HG03108 (cell line): ENCODE results near the gene RIN2.
"Not testable (repeated sequence)": the region's sequence is repeated elsewhere in the genome, so short reads cannot be mapped to it uniquely, and the experiment has no call there.

Source experiments
- ATAC-seq: cut with Tn5 transposase; IDR thresholded peaks from one replicate; pipeline ENCODE4 v1.9.1; 2021; ENCODE audit warnings: moderate library complexity; ENCODE audit not compliant: unreplicated experiment

Gene RIN2

GRCh38 chr20:19737025-19737424, 21.0 kb upstream of the RIN2 start:
- no peak for ATAC-seq

- no peak for ATAC-seq
Observed at GRCh38 chr20:19738951-19739350, 19.1 kb upstream of the RIN2 start.

GRCh38 chr20:19739351-19739750, 18.7 kb upstream of the RIN2 start:
- ATAC-seq, result no peak

GRCh38 chr20:19740512-19740911, 17.5 kb upstream of the RIN2 start:
- ATAC-seq, result no peak

- ATAC-seq, result no peak
Observed at GRCh38 chr20:19741924-19742323, 16.1 kb upstream of the RIN2 start.

GRCh38 chr20:19742974-19743639, 15.0 kb upstream of the RIN2 start:
- no peak for ATAC-seq

- ATAC-seq, result no peak
Observed at GRCh38 chr20:19743640-19743995, 14.4 kb upstream of the RIN2 start.

- no peak for ATAC-seq
Observed at GRCh38 chr20:19745106-19745505, 13.0 kb upstream of the RIN2 start.

GRCh38 chr20:19745584-19745983, 12.5 kb upstream of the RIN2 start:
- no peak for ATAC-seq

- no peak for ATAC-seq
Observed at GRCh38 chr20:19746396-19746795, 11.7 kb upstream of the RIN2 start.

GRCh38 chr20:19747903-19748302, 10.2 kb upstream of the RIN2 start:
- no peak for ATAC-seq

GRCh38 chr20:19748681-19749080, 9.4 kb upstream of the RIN2 start:
- no peak for ATAC-seq

GRCh38 chr20:19749618-19750071, 8.4 kb upstream of the RIN2 start:
- no peak for ATAC-seq

GRCh38 chr20:19750101-19750606, 7.9 kb upstream of the RIN2 start:
- no peak for ATAC-seq

- no peak for ATAC-seq
Observed at GRCh38 chr20:19750907-19751636, 7.0 kb upstream of the RIN2 start.

GRCh38 chr20:19754201-19754600, 3.9 kb upstream of the RIN2 start:
- not testable (repeated sequence) for ATAC-seq

- no peak for ATAC-seq
Observed at GRCh38 chr20:19756761-19757486, 1.1 kb upstream of the RIN2 start.

- ATAC-seq, result no peak
Observed at GRCh38 chr20:19757487-19758132, 448 bp upstream of the RIN2 start.

- ATAC-seq, result no peak
Observed at GRCh38 chr20:19758501-19759331, 658 bp downstream of the RIN2 start.

- ATAC-seq, result no peak
Observed at GRCh38 chr20:19760371-19760721, 2.3 kb downstream of the RIN2 start.
